ENCODE results near the gene OBSCN.

OBSCN gene

GRCh38 chr1:228369608-228370438, 162.0 kb downstream of the OBSCN start:
- no peak for DNase-seq (ENCODE audit: low read depth)

GRCh38 chr1:228370439-228370940, 162.6 kb downstream of the OBSCN start:
- no peak for DNase-seq (ENCODE audit: low read depth)

- DNase-seq (ENCODE audit: low read depth): no peak
These were observed 163.3 kb downstream of the OBSCN start for GRCh38 chr1:228370941-228371740.

- DNase-seq (ENCODE audit: low read depth): no peak
These were observed 163.9 kb downstream of the OBSCN start for GRCh38 chr1:228371741-228372182.

GRCh38 chr1:228372183-228373003, 164.5 kb downstream of the OBSCN start:
- DNase-seq (ENCODE audit: low read depth): no peak

- DNase-seq (ENCODE audit: low read depth): no peak
These were observed 165.3 kb downstream of the OBSCN start for GRCh38 chr1:228373004-228373680.

GRCh38 chr1:228373681-228374571, 166.1 kb downstream of the OBSCN start:
- DNase-seq (ENCODE audit: low read depth): no peak

- peak; percentile 93 for DNase-seq (ENCODE audit: low read depth)
These were observed 167.1 kb downstream of the OBSCN start for GRCh38 chr1:228374711-228375577.

- DNase-seq (ENCODE audit: low read depth): no peak
These were observed 167.9 kb downstream of the OBSCN start for GRCh38 chr1:228375578-228376261.

- DNase-seq (ENCODE audit: low read depth): no peak
These were observed 168.4 kb downstream of the OBSCN start for GRCh38 chr1:228376262-228376628.

- no peak for DNase-seq (ENCODE audit: low read depth)
These were observed 169.1 kb downstream of the OBSCN start for GRCh38 chr1:228376651-228377631.

- no peak for DNase-seq (ENCODE audit: low read depth)
These were observed 169.8 kb downstream of the OBSCN start for GRCh38 chr1:228377664-228378089.

- DNase-seq (ENCODE audit: low read depth): peak; percentile 32
These were observed 170.4 kb downstream of the OBSCN start for GRCh38 chr1:228378090-228378872.

- no peak for DNase-seq (ENCODE audit: low read depth)
These were observed 171.1 kb downstream of the OBSCN start for GRCh38 chr1:228378873-228379460.

- DNase-seq (ENCODE audit: low read depth): no peak
These were observed 171.8 kb downstream of the OBSCN start for GRCh38 chr1:228379666-228380065.

- DNase-seq (ENCODE audit: low read depth): no peak
These were observed 173.5 kb downstream of the OBSCN start for GRCh38 chr1:228381356-228381755.

All from GM04504 (cell line).